GM06990 (cell line): ENCODE data around the gene RGL3.
A peak's percentile ranks its signal among the peaks of the same experiment; 100 is the strongest.
"Not testable (repeated sequence)": the region's sequence is repeated elsewhere in the genome, so short reads cannot be mapped to it uniquely, and the experiment has no call there.

Experiments
- DNase-seq: peaks from one replicate; pipeline ENCODE4 v3.0.0-alpha.2; 2011; ENCODE audit not compliant: insufficient read length; ENCODE audit errors: extremely low read depth
- H3K27me3 ChIP-seq: replicated peaks from 2 replicates; pipeline ENCODE4 v1.6.0; 2011; ENCODE audit warnings: low read length; ENCODE audit not compliant: control insufficient read depth, insufficient read depth
- H3K36me3 ChIP-seq: 2 replicates; pipeline ENCODE4 v1.5.1; 2011; ENCODE audit warnings: low read length; ENCODE audit not compliant: control insufficient read depth, insufficient read depth
- H3K4me3 ChIP-seq: replicated peaks from 2 replicates; pipeline ENCODE4 v1.5.1; 2011; ENCODE audit warnings: low read depth, mild to moderate bottlenecking, control low read depth, low read length
- TF ChIP-seq, protein P1 (sequence below): IDR thresholded peaks from 2 replicates; pipeline ENCODE4 v1.5.1; 2011; ENCODE audit warnings: low read length, control low read depth, mild to moderate bottlenecking, inconsistent platforms; ENCODE audit not compliant: insufficient read depth, poor library complexity, severe bottlenecking

RGL3 gene

DNA sequence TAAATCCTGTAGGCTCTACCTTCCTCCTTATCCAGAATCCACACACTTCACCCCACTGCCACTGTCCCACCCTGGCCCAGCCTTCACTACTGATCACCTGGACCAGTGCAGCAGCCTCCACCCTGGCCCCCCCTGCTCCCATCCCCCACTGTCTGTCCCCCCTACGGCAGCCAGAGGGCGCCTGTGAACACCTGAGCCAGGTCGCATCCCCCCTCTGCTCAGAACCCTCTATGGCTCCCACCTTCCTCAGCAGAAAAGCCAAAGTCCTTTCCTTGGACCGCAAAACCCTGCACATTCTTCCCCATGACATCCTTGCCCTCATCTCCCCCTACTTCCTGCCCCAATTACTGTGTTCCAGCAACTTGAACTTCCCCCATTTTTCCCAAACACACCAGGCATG is 41.1 kb upstream of the RGL3 start:
- Histone ChIP-seq H3K27me3 (no peaks in the 10 kb centered on the region), H3K4me3 (no peak overlapping the region), H3K36me3 (no peaks in the 10 kb centered on the region)
- TF ChIP-seq, protein P1, sequence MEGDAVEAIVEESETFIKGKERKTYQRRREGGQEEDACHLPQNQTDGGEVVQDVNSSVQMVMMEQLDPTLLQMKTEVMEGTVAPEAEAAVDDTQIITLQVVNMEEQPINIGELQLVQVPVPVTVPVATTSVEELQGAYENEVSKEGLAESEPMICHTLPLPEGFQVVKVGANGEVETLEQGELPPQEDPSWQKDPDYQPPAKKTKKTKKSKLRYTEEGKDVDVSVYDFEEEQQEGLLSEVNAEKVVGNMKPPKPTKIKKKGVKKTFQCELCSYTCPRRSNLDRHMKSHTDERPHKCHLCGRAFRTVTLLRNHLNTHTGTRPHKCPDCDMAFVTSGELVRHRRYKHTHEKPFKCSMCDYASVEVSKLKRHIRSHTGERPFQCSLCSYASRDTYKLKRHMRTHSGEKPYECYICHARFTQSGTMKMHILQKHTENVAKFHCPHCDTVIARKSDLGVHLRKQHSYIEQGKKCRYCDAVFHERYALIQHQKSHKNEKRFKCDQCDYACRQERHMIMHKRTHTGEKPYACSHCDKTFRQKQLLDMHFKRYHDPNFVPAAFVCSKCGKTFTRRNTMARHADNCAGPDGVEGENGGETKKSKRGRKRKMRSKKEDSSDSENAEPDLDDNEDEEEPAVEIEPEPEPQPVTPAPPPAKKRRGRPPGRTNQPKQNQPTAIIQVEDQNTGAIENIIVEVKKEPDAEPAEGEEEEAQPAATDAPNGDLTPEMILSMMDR = peak; percentile 54
- DNase-seq = no peak

DNA sequence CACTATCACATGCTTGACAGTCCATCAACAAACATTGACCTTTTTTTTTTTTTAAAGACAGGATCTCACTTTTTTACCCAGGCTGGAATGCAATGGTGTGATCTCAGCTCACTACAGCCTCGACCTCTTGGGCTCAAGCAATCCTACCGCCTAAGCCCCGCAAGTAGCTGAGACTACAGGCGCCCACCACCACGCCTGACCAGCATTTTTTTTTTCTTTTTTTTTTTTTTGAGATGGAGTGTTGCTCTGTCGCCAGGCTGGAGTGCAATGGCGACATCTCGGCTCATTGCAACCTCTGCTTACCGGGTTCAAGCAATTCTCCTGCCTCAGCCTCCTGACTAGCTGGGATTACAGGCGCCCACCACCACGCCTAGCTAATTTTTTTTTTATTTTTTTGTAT is 39.8 kb upstream of the RGL3 start:
- not testable (repeated sequence) for H3K27me3 ChIP-seq, H3K36me3 ChIP-seq, H3K4me3 ChIP-seq, DNase-seq

DNA sequence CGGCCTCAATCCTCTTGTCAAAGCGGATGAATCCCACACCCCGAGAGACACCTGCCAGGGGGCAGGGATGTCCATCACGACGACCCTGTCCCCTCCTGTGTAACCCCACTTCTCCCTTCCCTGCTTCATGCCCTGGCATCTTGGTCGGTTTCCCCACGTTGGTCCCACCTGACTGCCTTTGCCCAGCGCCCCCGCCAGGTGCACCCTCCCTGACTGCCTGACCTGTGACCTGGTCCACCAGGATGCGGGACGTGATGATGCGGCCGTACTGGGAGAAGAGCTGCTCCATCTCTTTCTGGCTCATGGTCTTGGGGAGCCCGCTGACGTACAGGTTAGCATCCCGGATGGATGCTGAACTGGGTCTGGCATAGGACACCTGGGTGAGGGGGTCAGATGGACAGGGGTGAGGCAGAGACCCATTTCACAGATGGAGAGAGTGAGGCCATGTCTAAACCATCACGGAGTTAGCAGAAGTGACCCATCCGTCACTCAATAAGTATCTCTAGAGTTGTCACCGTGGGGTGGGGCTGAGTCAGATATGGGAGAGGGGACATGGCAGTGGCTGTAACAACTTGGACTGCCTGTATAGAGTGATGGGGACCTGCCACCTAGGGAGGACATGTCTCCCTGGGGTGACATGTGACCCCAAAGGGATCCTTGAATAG is 39.3 kb upstream of the RGL3 start:
- no peak overlapping the region for H3K4me3 ChIP-seq
- H3K27me3 ChIP-seq = no peaks in the 10 kb centered on the region
- DNase-seq = no peak
- no peaks in the 10 kb centered on the region; the same call in 1 of the 2 replicates for H3K36me3 ChIP-seq
- TF ChIP-seq, protein P1 = no peak

DNA sequence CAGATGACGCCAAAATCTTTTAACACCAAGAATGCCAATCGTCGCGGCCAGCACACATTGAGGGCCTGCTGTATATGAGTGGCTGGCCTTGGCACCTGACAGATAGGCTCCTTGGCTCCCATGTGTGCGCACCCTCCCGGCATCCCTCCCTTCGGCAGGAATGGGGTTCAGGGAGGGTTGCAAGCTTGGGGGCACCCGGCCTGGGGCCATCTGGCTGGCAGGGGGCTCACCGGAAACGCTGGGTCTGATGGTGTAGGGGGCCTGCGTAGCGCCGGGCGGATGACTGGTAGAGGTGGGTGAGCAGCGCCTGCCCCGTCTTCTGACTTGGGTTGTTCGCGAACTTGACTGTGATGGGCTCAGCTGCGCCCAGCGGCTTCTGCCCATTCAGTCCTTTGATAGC is 38.7 kb upstream of the RGL3 start:
- Histone ChIP-seq H3K36me3 (no peaks in the 10 kb centered on the region; the same call in 1 of the 2 replicates), H3K27me3 (no peaks in the 10 kb centered on the region), H3K4me3 (no peak overlapping the region)
- no peak for DNase-seq
- TF ChIP-seq, protein P1 = no peak

DNA sequence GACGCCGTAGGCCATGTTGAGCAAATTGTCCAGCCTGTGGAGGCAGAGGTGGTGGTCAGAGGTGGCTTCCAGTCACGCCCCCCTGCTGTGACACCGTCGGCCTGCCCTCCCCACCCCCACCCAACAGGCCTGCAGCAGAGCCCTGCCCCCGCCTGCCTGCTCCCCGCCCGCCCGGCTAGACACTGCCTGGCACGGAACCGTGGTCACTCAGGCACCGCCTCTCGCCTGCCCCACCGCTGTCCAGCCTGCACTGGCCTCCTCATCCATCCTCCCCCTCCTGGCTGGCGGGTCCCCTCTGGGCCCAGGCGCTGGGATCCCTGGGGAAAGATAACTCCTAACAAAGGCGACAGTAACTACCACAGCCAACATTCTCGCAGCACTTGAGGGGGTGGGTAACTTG is 38.0 kb upstream of the RGL3 start:
- no peaks in the 10 kb centered on the region; the same call in 1 of the 2 replicates for H3K36me3 ChIP-seq
- H3K4me3 ChIP-seq = no peak overlapping the region
- TF ChIP-seq, protein P1 = no peak
- no peaks in the 10 kb centered on the region for H3K27me3 ChIP-seq
- DNase-seq = no peak

DNA sequence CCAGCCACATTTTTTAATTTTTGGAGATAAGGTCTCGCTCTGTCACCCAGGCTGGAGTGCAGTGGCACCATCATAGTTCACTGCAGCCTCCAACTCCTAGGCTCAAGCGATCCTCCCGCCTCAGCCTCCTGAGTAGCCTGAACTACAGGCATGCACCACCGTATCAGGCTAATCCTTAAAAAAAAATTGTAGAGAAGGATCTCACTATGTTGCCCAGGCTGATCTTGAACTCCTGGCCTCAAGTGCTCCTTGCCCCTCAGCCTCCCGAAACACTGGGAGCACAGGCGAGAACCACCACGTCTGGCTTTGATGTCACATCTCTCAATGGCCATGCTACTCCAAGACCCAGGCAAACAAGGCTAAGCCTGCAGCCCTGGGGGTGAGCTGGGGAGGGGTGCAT is 37.5 kb upstream of the RGL3 start:
- H3K27me3 ChIP-seq = no peaks in the 10 kb centered on the region
- no peaks in the 10 kb centered on the region; the same call in 1 of the 2 replicates for H3K36me3 ChIP-seq
- TF ChIP-seq, protein P1 = no peak
- no peak overlapping the region for H3K4me3 ChIP-seq
- DNase-seq = no peak

DNA sequence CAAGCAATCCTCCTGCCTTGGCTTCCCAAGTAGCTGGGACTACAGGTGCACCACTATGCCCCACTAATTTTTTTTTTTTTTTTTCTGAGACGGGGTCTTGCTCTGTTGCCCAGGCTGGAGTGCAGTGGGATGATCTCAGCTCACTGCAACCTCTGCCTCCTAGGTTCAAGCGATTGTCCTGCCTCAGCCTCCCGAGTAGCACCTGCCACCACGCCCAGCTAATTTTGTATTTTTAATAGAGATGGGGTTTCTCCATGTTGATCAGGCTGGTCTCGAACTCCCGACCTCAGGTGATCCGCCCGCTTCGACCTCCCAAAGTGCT is 36.1 kb upstream of the RGL3 start:
- not testable (repeated sequence) for H3K27me3 ChIP-seq, H3K4me3 ChIP-seq, H3K36me3 ChIP-seq, DNase-seq
